ENCODE results near the gene SOX1. TPM values are rescaled to one million over a fixed set of nuclear protein-coding genes. Genes with fewer than 3 reads are reported as not detected.

SOX1 gene
- total and polyA plus RNA-seq, 4 donors, result 0.09 TPM; not detected in 3

GRCh38 chr13:112074139-112074865 is 7.4 kb downstream of the SOX1 start:
- no peaks in the 10 kb centered on the region for H3K36me3 ChIP-seq (ENCODE audit: control insufficient read depth in 4 of 4, insufficient read depth in 4 of 4, low read length in 4 of 4)
- no peak overlapping the region for H3K27ac ChIP-seq (ENCODE audit: low read depth in 1 of 2, low read length in 1 of 2)
- ATAC-seq (ENCODE audit: insufficient read depth, low FRiP score) (no peak), DNase-seq (no peak)
- no peak overlapping the region for H3K9ac ChIP-seq (ENCODE audit: insufficient read depth in 1 of 2, low read length in 2 of 2)
- H3K4me1 ChIP-seq (ENCODE audit: control insufficient read depth in 5 of 5, insufficient read depth in 5 of 5, low read length in 5 of 5), result peaks cover 0 to 10% (median 3%) of the 10 kb centered on the region in 5 donors
- no peak overlapping the region for H3K4me3 ChIP-seq
- TF ChIP-seq, protein P1, sequence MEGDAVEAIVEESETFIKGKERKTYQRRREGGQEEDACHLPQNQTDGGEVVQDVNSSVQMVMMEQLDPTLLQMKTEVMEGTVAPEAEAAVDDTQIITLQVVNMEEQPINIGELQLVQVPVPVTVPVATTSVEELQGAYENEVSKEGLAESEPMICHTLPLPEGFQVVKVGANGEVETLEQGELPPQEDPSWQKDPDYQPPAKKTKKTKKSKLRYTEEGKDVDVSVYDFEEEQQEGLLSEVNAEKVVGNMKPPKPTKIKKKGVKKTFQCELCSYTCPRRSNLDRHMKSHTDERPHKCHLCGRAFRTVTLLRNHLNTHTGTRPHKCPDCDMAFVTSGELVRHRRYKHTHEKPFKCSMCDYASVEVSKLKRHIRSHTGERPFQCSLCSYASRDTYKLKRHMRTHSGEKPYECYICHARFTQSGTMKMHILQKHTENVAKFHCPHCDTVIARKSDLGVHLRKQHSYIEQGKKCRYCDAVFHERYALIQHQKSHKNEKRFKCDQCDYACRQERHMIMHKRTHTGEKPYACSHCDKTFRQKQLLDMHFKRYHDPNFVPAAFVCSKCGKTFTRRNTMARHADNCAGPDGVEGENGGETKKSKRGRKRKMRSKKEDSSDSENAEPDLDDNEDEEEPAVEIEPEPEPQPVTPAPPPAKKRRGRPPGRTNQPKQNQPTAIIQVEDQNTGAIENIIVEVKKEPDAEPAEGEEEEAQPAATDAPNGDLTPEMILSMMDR (IDR thresholded peaks at IDR 0.05; ENCODE audit: control extremely low read depth, extremely low read depth), result no peak
- peaks cover 37 to 87% (median 78%) of the 10 kb centered on the region in 3 donors for H3K27me3 ChIP-seq (ENCODE audit: control insufficient read depth in 3 of 3, insufficient read depth in 3 of 3, low read length in 2 of 3)
- WGBS, 2 donors, result 6 to 7% methylated on average over 17 of the region's 17 CpGs
- H3K9me3 ChIP-seq (ENCODE audit: control insufficient read depth in 4 of 4, insufficient read depth in 3 of 4, low read length in 3 of 4), result peaks cover 0 to 19% (median 0%) of the 10 kb centered on the region in 4 donors

- 7 to 16% methylated on average over 3 of the region's 3 CpGs for WGBS, 2 donors
- peaks cover 24 to 91% (median 71%) of the 10 kb centered on the region in 3 donors for H3K27me3 ChIP-seq (ENCODE audit: control insufficient read depth in 3 of 3, insufficient read depth in 3 of 3, low read length in 2 of 3)
Observed at GRCh38 chr13:112077729-112078128, 10.8 kb downstream of the SOX1 start.

DNA sequence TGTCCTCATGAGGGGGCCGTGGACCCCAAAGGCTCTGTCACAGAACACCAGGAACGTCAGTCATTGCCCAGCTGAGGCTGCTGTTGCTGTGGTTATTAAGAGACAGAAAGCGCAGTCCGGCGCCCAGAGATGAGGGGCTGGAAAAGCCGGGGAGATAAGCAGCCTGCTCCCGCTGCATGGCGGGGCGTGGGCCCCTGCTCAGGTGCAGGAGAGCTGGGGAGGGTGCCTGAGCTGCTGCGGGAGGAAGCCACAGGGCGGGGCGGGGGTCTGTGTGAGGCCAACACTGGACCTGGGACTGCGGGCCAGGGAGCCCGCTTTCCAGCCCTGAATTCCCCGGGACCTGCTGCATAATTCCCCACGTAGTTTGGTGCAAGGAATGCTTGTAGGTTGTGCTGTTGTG is 11.3 kb downstream of the SOX1 start:
- Histone ChIP-seq H3K9ac (ENCODE audit: insufficient read depth in 1 of 2, low read length in 2 of 2) (no peak overlapping the region), H3K4me1 (ENCODE audit: control insufficient read depth in 5 of 5, insufficient read depth in 5 of 5, low read length in 5 of 5) (peaks cover 0 to 5% (median 0%) of the 10 kb centered on the region in 5 donors), H3K9me3 (ENCODE audit: control insufficient read depth in 4 of 4, insufficient read depth in 3 of 4, low read length in 3 of 4) (peaks cover 0 to 12% (median 3%) of the 10 kb centered on the region in 4 donors), H3K36me3 (ENCODE audit: control insufficient read depth in 4 of 4, insufficient read depth in 4 of 4, low read length in 4 of 4) (no peaks in the 10 kb centered on the region), H3K27ac (ENCODE audit: low read depth in 1 of 2, low read length in 1 of 2) (no peak overlapping the region), H3K27me3 (ENCODE audit: control insufficient read depth in 3 of 3, insufficient read depth in 3 of 3, low read length in 2 of 3) (peaks cover 23 to 90% (median 71%) of the 10 kb centered on the region in 3 donors), H3K4me3 (no peak overlapping the region)
- TF ChIP-seq, protein P1 (IDR thresholded peaks at IDR 0.05; ENCODE audit: control extremely low read depth, extremely low read depth), result no peak
- no peak for ATAC-seq (ENCODE audit: insufficient read depth, low FRiP score)
- WGBS, 2 donors, result 12 to 13% methylated on average over 16 of the region's 16 CpGs
- no peak for DNase-seq

More at GRCh38 chr13:112077729-112078128, 10.8 kb downstream of the SOX1 start:
- TF ChIP-seq, protein P1 (IDR thresholded peaks at IDR 0.05; ENCODE audit: control extremely low read depth, extremely low read depth), result no peak
- DNase-seq (no peak), ATAC-seq (ENCODE audit: insufficient read depth, low FRiP score) (no peak)
- H3K4me1 ChIP-seq (ENCODE audit: control insufficient read depth in 5 of 5, insufficient read depth in 5 of 5, low read length in 5 of 5), result peaks cover 0 to 8% (median 1%) of the 10 kb centered on the region in 5 donors
- peaks cover 0 to 12% (median under 1%) of the 10 kb centered on the region in 4 donors for H3K9me3 ChIP-seq (ENCODE audit: control insufficient read depth in 4 of 4, insufficient read depth in 3 of 4, low read length in 3 of 4)
- no peaks in the 10 kb centered on the region for H3K36me3 ChIP-seq (ENCODE audit: control insufficient read depth in 4 of 4, insufficient read depth in 4 of 4, low read length in 4 of 4)
- no peak overlapping the region for H3K4me3 ChIP-seq
- no peak overlapping the region for H3K9ac ChIP-seq (ENCODE audit: insufficient read depth in 1 of 2, low read length in 2 of 2)
- H3K27ac ChIP-seq (ENCODE audit: low read depth in 1 of 2, low read length in 1 of 2), result no peak overlapping the region

Data from lung (tissue), 12 donors.